Caco-2 (cell line): ENCODE data around the gene ENTREP3. TPM values are rescaled to one million over a fixed set of nuclear protein-coding genes. Genes with fewer than 3 reads are reported as not detected.
"Not testable (repeated sequence)": the region's sequence is repeated elsewhere in the genome, so short reads cannot be mapped to it uniquely, and the experiment has no call there.

ENCODE experiments used
- BruUV-seq: library from RNA; stranded (reverse); fragments of 400-500 nt; replicated peaks from 2 replicates; lab custom pipeline; 2021; lab: Mats Ljungman, UMichigan
- CTCF ChIA-PET: fragments of 300-600 bp; sonication (Branson Sonifier 250); formaldehyde crosslinking; loops from one replicate; lab custom pipeline; 2022; ENCODE audit warnings: antibody characterized with exemption; lab: Charles Lee
- POLR2A ChIA-PET: fragments of 300-600 bp; sonication (Branson Sonifier 250); formaldehyde crosslinking; loops from one replicate; lab custom pipeline; 2022; ENCODE audit warnings: antibody characterized with exemption; lab: Charles Lee
- DNase-seq, 2 experiments: peaks; one replicate each; pipeline versions ENCODE4 v3.0.0 to v3.0.0-alpha.2; 2020 to 2022
- H3K27me3 ChIP-seq: replicated peaks from 2 replicates; pipeline ENCODE4 v1.6.0; 2011; ENCODE audit warnings: low read length; ENCODE audit not compliant: control insufficient read depth, insufficient read depth
- H3K36me3 ChIP-seq: 2 replicates; pipeline ENCODE4 v1.5.1; 2011; ENCODE audit warnings: low read length; ENCODE audit not compliant: control insufficient read depth, insufficient read depth
- H3K4me1 ChIP-seq: fragments of 250-450 bp; sonication (Bioruptor Pico); 2 replicates; pipeline ENCODE4 v1.5.1; 2020; ENCODE audit warnings: mild to moderate bottlenecking
- H3K4me3 ChIP-seq: 2 replicates; pipeline ENCODE4 v1.5.1; 2011; ENCODE audit warnings: low read depth, mild to moderate bottlenecking, control low read depth, low read length
- H3K9me3 ChIP-seq: fragments of 250-450 bp; sonication (Bioruptor Pico); 2 replicates; pipeline ENCODE4 v1.5.1; 2020; ENCODE audit warnings: mild to moderate bottlenecking, moderate library complexity
- H3K27ac Mint-ChIP-seq: one replicate; pipeline ENCODE4 v1.8.0; 2022; ENCODE audit warnings: mixed read lengths; ENCODE audit not compliant: unreplicated experiment
- H3K27me3 Mint-ChIP-seq: one replicate; pipeline ENCODE4 v1.8.0; 2022; ENCODE audit warnings: mixed read lengths; ENCODE audit not compliant: insufficient read depth, unreplicated experiment
- H3K36me3 Mint-ChIP-seq: one replicate; pipeline ENCODE4 v1.8.0; 2022; ENCODE audit warnings: mild to moderate bottlenecking, mixed read lengths; ENCODE audit not compliant: insufficient read depth, unreplicated experiment
- H3K4me1 Mint-ChIP-seq: one replicate; pipeline ENCODE4 v1.8.0; 2022; ENCODE audit warnings: low read depth, mixed read lengths; ENCODE audit not compliant: unreplicated experiment
- H3K4me3 Mint-ChIP-seq: one replicate; pipeline ENCODE4 v1.8.0; 2022; ENCODE audit warnings: mild to moderate bottlenecking, moderate library complexity, mixed read lengths; ENCODE audit not compliant: unreplicated experiment
- H3K9me3 Mint-ChIP-seq: one replicate; pipeline ENCODE4 v1.8.0; 2022; ENCODE audit warnings: mixed read lengths; ENCODE audit not compliant: unreplicated experiment
- CTCF ChIP-seq, 2 experiments: fragments of 200-600 bp in 1 of 2; IDR thresholded peaks; 1 replicate in 1 of 2; 2 replicates in 1 of 2; pipeline versions ENCODE4 v1.5.1 to v1.8.0; 2011 to 2022; ENCODE audit warnings: antibody characterized with exemption in 1 of 2, control low read depth in 1 of 2, inconsistent platforms in 1 of 2, low read depth in 1 of 2, low read length in 1 of 2, mild to moderate bottlenecking in 1 of 2, moderate library complexity in 1 of 2; ENCODE audit not compliant: insufficient read depth in 1 of 2, severe bottlenecking in 1 of 2, unreplicated experiment in 1 of 2
- intact Hi-C: fragments of 100-400 bp; cut with micrococcal nuclease; formaldehyde crosslinking; loops from one replicate; pipeline ENCODE4 v1.10.0; 2022; ENCODE audit not compliant: unreplicated experiment
- total RNA-seq: library from RNA; stranded (reverse); gene quantifications from 2 replicates; pipeline ENCODE4 v1.2.3, GENCODE V29; 2022

Gene ENTREP3
- total RNA-seq, 1 experiment from 2014 or later: 33.1 TPM

- Mint-ChIP-seq H3K36me3 (peaks cover 25% of the 10 kb centered on the region), H3K9me3 (no peaks in the 10 kb centered on the region), H3K27me3 (no peaks in the 10 kb centered on the region), H3K4me3 (peak overlapping the region; percentile 81), H3K4me1 (peaks cover 25% of the 10 kb centered on the region), H3K27ac (peak overlapping the region; percentile 80)
- Histone ChIP-seq H3K4me3 (peak overlapping the region; percentile 62), H3K9me3 (no peaks in the 10 kb centered on the region), H3K27me3 (no peaks in the 10 kb centered on the region), H3K36me3 (no peaks in the 10 kb centered on the region; the same call in 1 of the 2 replicates), H3K4me1 (peaks cover 22% of the 10 kb centered on the region)
- CTCF ChIA-PET: interaction anchor here (0.6 to 2.5 kb wide), 8 partner anchors 18 to 136 kb away, joined by 3 to 10 read pairs (median 4); partner anchors contain the start of genes KRTCAP2 and THBS3
- no peak for TF ChIP-seq CTCF (IDR thresholded peaks at IDR 0.05; ENCODE audit: insufficient read depth in 1 of 2, low read depth in 1 of 2, low read length in 1 of 2, severe bottlenecking in 1 of 2, unreplicated experiment in 1 of 2)
- intact Hi-C loops: loop anchor here (1.0 to 5.0 kb wide), 4 partner anchors 17 to 51 kb away; partner anchors contain the start of gene THBS3
- POLR2A ChIA-PET: interaction anchor here (0.5 to 2.0 kb wide), 4 partner anchors 14 to 33 kb away, joined by 4 to 10 read pairs (median 4); partner anchors contain the start of gene MTX1
- TSS peak; percentile 89 for BruUV-seq
- DNase-seq: peak; percentile 67 to 69
Measured at GRCh38 chr1:155226910-155227260, 28.4 kb downstream of the ENTREP3 start.

GRCh38 chr1:155226188-155226909 lies 28.9 kb downstream of the ENTREP3 start:
- no peaks in the 10 kb centered on the region; the same call in 1 of the 2 replicates for H3K36me3 ChIP-seq
- peak overlapping the region; percentile 62 for H3K4me3 ChIP-seq
- ChIA-PET CTCF (interaction anchor here (0.6 to 2.5 kb wide), 7 partner anchors 17 to 135 kb away, joined by 3 to 10 read pairs (median 5); partner anchors contain the start of genes KRTCAP2 and THBS3), POLR2A (interaction anchor here (0.5 to 2.0 kb wide), 4 partner anchors 15 to 32 kb away, joined by 4 to 10 read pairs (median 4); partner anchors contain the start of gene MTX1)
- H3K4me1 ChIP-seq: peaks cover 22% of the 10 kb centered on the region
- Mint-ChIP-seq H3K4me3 (peak overlapping the region; percentile 81), H3K27ac (peak overlapping the region; percentile 80), H3K27me3 (no peaks in the 10 kb centered on the region), H3K9me3 (no peaks in the 10 kb centered on the region), H3K36me3 (peaks cover 25% of the 10 kb centered on the region), H3K4me1 (peaks cover 25% of the 10 kb centered on the region)
- TF ChIP-seq CTCF (IDR thresholded peaks at IDR 0.05; ENCODE audit: insufficient read depth in 1 of 2, low read depth in 1 of 2, low read length in 1 of 2, severe bottlenecking in 1 of 2, unreplicated experiment in 1 of 2): peak; percentile 51 to 79
- peak; percentile 76 to 83 for DNase-seq
- BruUV-seq: no TSS peak
- no peaks in the 10 kb centered on the region for H3K9me3 ChIP-seq
- no peaks in the 10 kb centered on the region for H3K27me3 ChIP-seq
- intact Hi-C loops: loop anchor here (1.0 to 5.0 kb wide), 3 partner anchors 19 to 50 kb away; partner anchors contain the start of gene THBS3

- ChIA-PET POLR2A (interaction anchor here (1.0 to 1.2 kb wide), 3 partner anchors 16 to 31 kb away, joined by 3 to 13 read pairs (median 6); no protein-coding TSS in a partner anchor), CTCF (interaction anchor here (1.2 kb wide), 1 partner anchor 31 kb away, joined by 5 read pairs; no protein-coding TSS in a partner anchor)
- Mint-ChIP-seq H3K36me3 (peaks cover 25% of the 10 kb centered on the region), H3K27ac (peak overlapping the region; percentile 80), H3K4me1 (peaks cover 20% of the 10 kb centered on the region), H3K4me3 (peak overlapping the region; percentile 81)
- not testable (repeated sequence) for H3K36me3 ChIP-seq, DNase-seq, H3K9me3 Mint-ChIP-seq, H3K9me3 ChIP-seq, H3K27me3 ChIP-seq, H3K27me3 Mint-ChIP-seq, H3K4me3 ChIP-seq, BruUV-seq
- peaks cover 22% of the 10 kb centered on the region for H3K4me1 ChIP-seq
- intact Hi-C loops: loop anchor here (5.0 kb wide), 1 partner anchor 33 kb away; no protein-coding TSS in a partner anchor
Measured at GRCh38 chr1:155225404-155225759, 29.9 kb downstream of the ENTREP3 start.
